OCI-LY1 (cell line): ENCODE data around the gene MAP7D1.

ENCODE experiments used
- CTCF ChIP-seq: fragments of 200-600 bp; sonication (generic), shearing (Covaris generic); IDR thresholded peaks from 2 replicates; pipeline ENCODE4 v1.5.1; 2017; ENCODE audit warnings: mild to moderate bottlenecking, antibody characterized with exemption, low read length, moderate library complexity, mixed read lengths
- EZH2 ChIP-seq: fragments of 200-600 bp; sonication (generic), shearing (Covaris generic); IDR thresholded peaks from 2 replicates; pipeline ENCODE4 v1.8.0; 2017; ENCODE audit warnings: borderline replicate concordance, mixed run types, mild to moderate bottlenecking, antibody characterized with exemption, low read length, moderate library complexity, mixed read lengths

DNA sequence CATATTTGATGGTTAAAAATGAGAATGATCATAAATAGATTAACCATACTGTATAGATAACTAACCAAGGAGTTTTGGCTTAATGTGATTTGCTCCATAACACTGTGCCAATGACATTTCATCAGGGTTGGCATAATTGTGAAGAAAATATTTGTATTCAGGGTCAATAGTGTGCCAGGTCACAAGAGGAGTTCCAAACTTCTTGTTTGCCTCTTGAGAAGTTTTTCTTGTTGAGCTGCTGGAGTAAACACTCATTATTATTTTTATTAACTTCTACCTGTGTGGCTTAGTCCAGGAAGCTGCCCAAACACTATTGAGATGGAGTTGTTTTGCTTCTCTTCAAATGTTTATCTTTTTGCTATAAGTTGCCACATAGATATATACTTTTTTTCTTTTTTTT, 7.5 kb downstream of the MAP7D1 start:
- no peak for TF ChIP-seq CTCF
- TF ChIP-seq EZH2: no peak
